Measurements from ENCODE around the gene UQCRC1.

UQCRC1 gene

DNA sequence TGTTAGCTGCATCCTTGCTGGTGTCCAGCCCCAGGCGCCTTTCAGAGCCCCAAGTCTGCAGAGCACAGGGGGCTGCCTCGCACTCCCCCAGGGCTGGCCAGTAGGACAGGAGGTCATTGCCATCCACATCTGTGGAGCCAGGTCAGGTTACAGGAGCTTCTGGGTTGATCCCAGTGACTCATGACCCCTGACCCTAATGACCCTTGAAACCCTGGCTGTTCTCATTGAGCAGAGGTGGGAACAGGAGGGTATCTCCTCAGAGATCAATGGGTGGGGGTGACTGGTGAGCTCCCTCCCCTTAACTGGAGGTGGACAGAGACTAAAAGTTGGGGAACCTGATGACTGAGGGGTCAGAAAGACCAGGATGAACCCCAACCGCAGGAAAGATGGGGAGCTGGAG is 31.9 kb upstream of the UQCRC1 start:
- Histone ChIP-seq H3K79me2 (ENCODE audit: insufficient read depth, low read length) (no peaks in the 10 kb centered on the region), H3K9me3 (ENCODE audit: insufficient read depth, low read length, severe bottlenecking) (no peaks in the 10 kb centered on the region), H3K9ac (ENCODE audit: low read depth, low read length) (no peak overlapping the region), H3K27ac (ENCODE audit: low read length) (no peak overlapping the region), H2AFZ (ENCODE audit: low read depth, low read length) (no peak overlapping the region), H4K20me1 (ENCODE audit: insufficient read depth, low read length) (no peaks in the 10 kb centered on the region), H3K27me3 (ENCODE audit: insufficient read depth, low read length, poor library complexity) (no peaks in the 10 kb centered on the region), H3K4me1 (ENCODE audit: insufficient read depth, low read length) (peaks cover 2% of the 10 kb centered on the region), H3K36me3 (ENCODE audit: insufficient read depth, low read length) (0 out of 2 replicates have a peak, but pooled peaks cover 2% of the 10 kb centered on the region), H3K4me2 (ENCODE audit: insufficient read depth, low read length) (no peak overlapping the region), H3K4me3 (ENCODE audit: low read depth in 1 of 2, low read length in 2 of 2) (no peak overlapping the region)
- ATAC-seq (ENCODE audit: insufficient read depth, low read depth) (no peak), DNase-seq (no peak)
- no peak for TF ChIP-seq EZH2 (IDR thresholded peaks at IDR 0.05; ENCODE audit: borderline replicate concordance, low read depth, low read length, severe bottlenecking)
- TF ChIP-seq, protein P1, sequence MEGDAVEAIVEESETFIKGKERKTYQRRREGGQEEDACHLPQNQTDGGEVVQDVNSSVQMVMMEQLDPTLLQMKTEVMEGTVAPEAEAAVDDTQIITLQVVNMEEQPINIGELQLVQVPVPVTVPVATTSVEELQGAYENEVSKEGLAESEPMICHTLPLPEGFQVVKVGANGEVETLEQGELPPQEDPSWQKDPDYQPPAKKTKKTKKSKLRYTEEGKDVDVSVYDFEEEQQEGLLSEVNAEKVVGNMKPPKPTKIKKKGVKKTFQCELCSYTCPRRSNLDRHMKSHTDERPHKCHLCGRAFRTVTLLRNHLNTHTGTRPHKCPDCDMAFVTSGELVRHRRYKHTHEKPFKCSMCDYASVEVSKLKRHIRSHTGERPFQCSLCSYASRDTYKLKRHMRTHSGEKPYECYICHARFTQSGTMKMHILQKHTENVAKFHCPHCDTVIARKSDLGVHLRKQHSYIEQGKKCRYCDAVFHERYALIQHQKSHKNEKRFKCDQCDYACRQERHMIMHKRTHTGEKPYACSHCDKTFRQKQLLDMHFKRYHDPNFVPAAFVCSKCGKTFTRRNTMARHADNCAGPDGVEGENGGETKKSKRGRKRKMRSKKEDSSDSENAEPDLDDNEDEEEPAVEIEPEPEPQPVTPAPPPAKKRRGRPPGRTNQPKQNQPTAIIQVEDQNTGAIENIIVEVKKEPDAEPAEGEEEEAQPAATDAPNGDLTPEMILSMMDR (IDR thresholded peaks at IDR 0.05; ENCODE audit: borderline replicate concordance, extremely low read depth, low read length, poor library complexity, severe bottlenecking): no peak

DNA sequence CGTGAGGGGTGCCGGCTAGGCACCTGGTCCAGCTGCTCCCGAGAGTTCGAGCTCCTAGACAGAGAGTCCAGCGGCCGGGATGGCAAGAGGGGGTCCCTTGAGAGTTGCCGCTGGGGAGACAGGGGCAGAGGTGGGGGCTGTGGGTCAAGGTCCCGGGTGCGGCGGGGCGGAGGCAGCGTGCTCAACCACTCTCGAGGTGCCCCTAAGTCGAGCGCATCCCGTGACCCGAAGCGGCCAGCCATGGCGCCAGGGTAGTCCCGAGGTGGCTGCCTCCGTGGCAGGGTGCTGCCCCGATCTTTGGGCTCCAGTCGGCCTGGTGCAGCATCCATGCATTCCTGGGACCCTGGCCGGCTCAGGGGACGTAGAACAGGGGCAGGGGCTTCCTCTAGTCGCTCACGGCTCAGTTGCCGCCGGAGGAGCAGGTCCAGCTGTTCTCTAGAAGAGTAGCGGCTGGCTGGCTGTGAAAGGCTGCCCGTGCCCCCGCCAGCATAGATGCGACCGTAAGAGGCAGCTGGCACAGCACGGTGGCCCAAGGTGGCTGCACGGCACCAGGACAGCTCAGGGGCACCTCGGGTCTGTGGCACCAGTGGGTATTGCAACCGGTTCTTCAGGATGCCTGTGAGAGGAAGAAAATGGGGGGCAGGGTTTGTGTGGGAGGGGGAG is 30.6 kb upstream of the UQCRC1 start:
- ATAC-seq (ENCODE audit: insufficient read depth, low read depth): no peak
- Histone ChIP-seq H3K9ac (ENCODE audit: low read depth, low read length) (no peak overlapping the region), H3K27ac (ENCODE audit: low read length) (no peak overlapping the region), H3K27me3 (ENCODE audit: insufficient read depth, low read length, poor library complexity) (no peaks in the 10 kb centered on the region), H2AFZ (ENCODE audit: low read depth, low read length) (no peak overlapping the region), H3K4me1 (ENCODE audit: insufficient read depth, low read length) (peaks cover 11% of the 10 kb centered on the region), H3K36me3 (ENCODE audit: insufficient read depth, low read length) (0 out of 2 replicates have a peak, but pooled peaks cover 2% of the 10 kb centered on the region), H4K20me1 (ENCODE audit: insufficient read depth, low read length) (no peaks in the 10 kb centered on the region), H3K9me3 (ENCODE audit: insufficient read depth, low read length, severe bottlenecking) (no peaks in the 10 kb centered on the region), H3K79me2 (ENCODE audit: insufficient read depth, low read length) (no peaks in the 10 kb centered on the region), H3K4me3 (ENCODE audit: low read depth in 1 of 2, low read length in 2 of 2) (no peak overlapping the region), H3K4me2 (ENCODE audit: insufficient read depth, low read length) (no peak overlapping the region)
- no peak for DNase-seq
- TF ChIP-seq, protein P1 (IDR thresholded peaks at IDR 0.05; ENCODE audit: borderline replicate concordance, extremely low read depth, low read length, poor library complexity, severe bottlenecking): no peak
- no peak for TF ChIP-seq EZH2 (IDR thresholded peaks at IDR 0.05; ENCODE audit: borderline replicate concordance, low read depth, low read length, severe bottlenecking)

DNA sequence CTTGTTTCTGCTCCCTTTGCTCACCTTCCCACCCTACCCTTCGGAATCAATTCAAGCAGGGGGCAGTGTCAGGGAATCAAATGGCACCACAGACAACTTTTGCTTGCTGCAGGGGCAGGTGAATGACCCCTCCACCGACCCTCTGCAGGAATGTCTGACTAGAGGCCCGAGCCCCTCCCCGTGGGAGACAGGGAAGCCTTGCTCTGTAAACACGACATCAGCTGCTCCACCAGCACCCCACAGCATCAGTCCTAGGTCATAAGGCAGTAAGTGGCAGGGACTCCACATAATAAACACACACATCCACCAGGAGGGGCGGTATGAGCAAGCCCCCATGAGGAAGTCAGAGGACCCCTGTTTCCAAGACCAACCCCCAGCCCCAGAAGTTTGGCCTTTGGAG is 27.9 kb upstream of the UQCRC1 start:
- DNase-seq (no peak), ATAC-seq (ENCODE audit: insufficient read depth, low read depth) (no peak)
- TF ChIP-seq, protein P1 (IDR thresholded peaks at IDR 0.05; ENCODE audit: borderline replicate concordance, extremely low read depth, low read length, poor library complexity, severe bottlenecking): no peak
- TF ChIP-seq EZH2 (IDR thresholded peaks at IDR 0.05; ENCODE audit: borderline replicate concordance, low read depth, low read length, severe bottlenecking): no peak
- Histone ChIP-seq H3K79me2 (ENCODE audit: insufficient read depth, low read length) (peaks cover 9% of the 10 kb centered on the region; the same call in 1 of the 2 replicates), H3K27me3 (ENCODE audit: insufficient read depth, low read length, poor library complexity) (no peaks in the 10 kb centered on the region), H3K9me3 (ENCODE audit: insufficient read depth, low read length, severe bottlenecking) (no peaks in the 10 kb centered on the region), H3K27ac (ENCODE audit: low read length) (no peak overlapping the region), H3K9ac (ENCODE audit: low read depth, low read length) (no peak overlapping the region), H3K36me3 (ENCODE audit: insufficient read depth, low read length) (peaks cover 17% of the 10 kb centered on the region), H2AFZ (ENCODE audit: low read depth, low read length) (no peak overlapping the region), H3K4me1 (ENCODE audit: insufficient read depth, low read length) (peaks cover 27% of the 10 kb centered on the region), H4K20me1 (ENCODE audit: insufficient read depth, low read length) (peaks cover 13% of the 10 kb centered on the region; the same call in 1 of the 2 replicates), H3K4me2 (ENCODE audit: insufficient read depth, low read length) (no peak overlapping the region), H3K4me3 (ENCODE audit: low read depth in 1 of 2, low read length in 2 of 2) (no peak overlapping the region)
